Smooth muscle cell (in vitro differentiated cells): ENCODE data around the gene CHST11. TPM values are rescaled to one million over a fixed set of nuclear protein-coding genes. Genes with fewer than 3 reads are reported as not detected.

Source experiments
- DNase-seq: peaks from one replicate; lab custom pipeline; 2025; ENCODE audit not compliant: unreplicated experiment; lab: John Stamatoyannopoulos, UW
- H2AFZ ChIP-seq: fragments of 200-600 bp; sonication (generic); 2 replicates; pipeline ENCODE4 v1.6.0; 2016; ENCODE audit warnings: antibody characterized with exemption, low read depth, mild to moderate bottlenecking
- H3F3A ChIP-seq: fragments of 200-600 bp; sonication (generic); 2 replicates; pipeline ENCODE4 v1.6.0; 2017; ENCODE audit warnings: antibody characterized with exemption, low read depth
- H3K27ac ChIP-seq: fragments of 200-600 bp; sonication (generic); 2 replicates; pipeline ENCODE4 v1.5.1; 2016; ENCODE audit warnings: low read depth, mild to moderate bottlenecking
- H3K27me3 ChIP-seq: fragments of 200-600 bp; sonication (generic); 2 replicates; pipeline ENCODE4 v1.6.1; 2016; ENCODE audit warnings: low read depth, mild to moderate bottlenecking
- H3K36me3 ChIP-seq: fragments of 200-600 bp; sonication (generic); 2 replicates; pipeline ENCODE4 v1.5.1; 2016; ENCODE audit warnings: low read depth
- H3K4me1 ChIP-seq: fragments of 200-600 bp; sonication (generic); 2 replicates; pipeline ENCODE4 v1.5.1; 2016; ENCODE audit warnings: low read depth
- H3K4me2 ChIP-seq: fragments of 200-600 bp; sonication (generic); 2 replicates; pipeline ENCODE4 v1.6.0; 2016; ENCODE audit warnings: mild to moderate bottlenecking
- H3K4me3 ChIP-seq: fragments of 200-600 bp; sonication (generic); 2 replicates; pipeline ENCODE4 v1.5.1; 2016; ENCODE audit warnings: mild to moderate bottlenecking
- H3K79me2 ChIP-seq: fragments of 200-600 bp; sonication (generic); 2 replicates; pipeline ENCODE4 v1.6.0; 2016; ENCODE audit warnings: low read depth, mild to moderate bottlenecking
- H3K9ac ChIP-seq: fragments of 200-600 bp; sonication (generic); 2 replicates; pipeline ENCODE4 v1.6.0; 2016; ENCODE audit warnings: low read depth
- H3K9me3 ChIP-seq: fragments of 200-600 bp; sonication (generic); replicated peaks from 2 replicates; pipeline ENCODE4 v1.5.1; 2016; ENCODE audit warnings: low read depth
- H4K20me1 ChIP-seq: fragments of 200-600 bp; sonication (generic); 2 replicates; pipeline ENCODE4 v1.6.0; 2016; ENCODE audit warnings: low read depth
- WGBS: methylation state at CpG from one replicate; pipeline ENCODE4 v1.1.7; 2016; ENCODE audit warnings: low lambda C conversion rate; 5-methylcytosine and 5-hydroxymethylcytosine counted together
- polyA plus RNA-seq: library from polyadenylated mRNA; unstranded; fragments of >200 nt; fragmentation: Nextera tagmentation; extraction: Ambion mirVana; gene quantifications from 2 replicates; pipeline ENCODE4 v1.2.1, GENCODE V29; 2016
- total RNA-seq: library from RNA; depleted of rRNA; stranded (reverse); fragments of >200 nt; gene quantifications from 2 replicates; pipeline ENCODE4 v1.2.3, GENCODE V29; 2014
- TF ChIP-seq, protein P1 (sequence below): fragments of 200-600 bp; sonication (generic); IDR thresholded peaks from 2 replicates; pipeline ENCODE4 v1.5.1; 2017; ENCODE audit warnings: borderline replicate concordance, mild to moderate bottlenecking, antibody characterized with exemption; ENCODE audit not compliant: insufficient read depth, poor library complexity, severe bottlenecking

Gene CHST11
- total and polyA plus RNA-seq, 2 experiments from 2014 or later = 6.9 to 10.2 TPM

- Histone ChIP-seq H3K27me3 (no peaks in the 10 kb centered on the region), H3K36me3 (no peaks in the 10 kb centered on the region), H3K9ac (no peak overlapping the region), H2AFZ (no peak overlapping the region), H4K20me1 (no peaks in the 10 kb centered on the region), H3K79me2 (no peaks in the 10 kb centered on the region), H3K4me2 (no peak overlapping the region), H3K4me1 (no peaks in the 10 kb centered on the region), H3K9me3 (no peaks in the 10 kb centered on the region), H3F3A (no peaks in the 10 kb centered on the region), H3K4me3 (no peak overlapping the region), H3K27ac (no peak overlapping the region)
- TF ChIP-seq, protein P1, sequence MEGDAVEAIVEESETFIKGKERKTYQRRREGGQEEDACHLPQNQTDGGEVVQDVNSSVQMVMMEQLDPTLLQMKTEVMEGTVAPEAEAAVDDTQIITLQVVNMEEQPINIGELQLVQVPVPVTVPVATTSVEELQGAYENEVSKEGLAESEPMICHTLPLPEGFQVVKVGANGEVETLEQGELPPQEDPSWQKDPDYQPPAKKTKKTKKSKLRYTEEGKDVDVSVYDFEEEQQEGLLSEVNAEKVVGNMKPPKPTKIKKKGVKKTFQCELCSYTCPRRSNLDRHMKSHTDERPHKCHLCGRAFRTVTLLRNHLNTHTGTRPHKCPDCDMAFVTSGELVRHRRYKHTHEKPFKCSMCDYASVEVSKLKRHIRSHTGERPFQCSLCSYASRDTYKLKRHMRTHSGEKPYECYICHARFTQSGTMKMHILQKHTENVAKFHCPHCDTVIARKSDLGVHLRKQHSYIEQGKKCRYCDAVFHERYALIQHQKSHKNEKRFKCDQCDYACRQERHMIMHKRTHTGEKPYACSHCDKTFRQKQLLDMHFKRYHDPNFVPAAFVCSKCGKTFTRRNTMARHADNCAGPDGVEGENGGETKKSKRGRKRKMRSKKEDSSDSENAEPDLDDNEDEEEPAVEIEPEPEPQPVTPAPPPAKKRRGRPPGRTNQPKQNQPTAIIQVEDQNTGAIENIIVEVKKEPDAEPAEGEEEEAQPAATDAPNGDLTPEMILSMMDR = no peak
- 89% methylated on average over 8 of the region's 8 CpGs for WGBS
- no peak for DNase-seq
Measured at GRCh38 chr12:104764225-104765091, 307.7 kb downstream of the CHST11 start.

- no peak overlapping the region for H3K27ac ChIP-seq
- H3K4me1 ChIP-seq = no peaks in the 10 kb centered on the region
- 84% methylated on average over 3 of the region's 3 CpGs for WGBS
- no peaks in the 10 kb centered on the region for H3K9me3 ChIP-seq
- H3K36me3 ChIP-seq = no peaks in the 10 kb centered on the region
- H3F3A ChIP-seq = no peaks in the 10 kb centered on the region
- no peak overlapping the region for H3K9ac ChIP-seq
- H2AFZ ChIP-seq = no peak overlapping the region
- DNase-seq = no peak
- H4K20me1 ChIP-seq = no peaks in the 10 kb centered on the region
- H3K4me2 ChIP-seq = no peak overlapping the region
- no peak overlapping the region for H3K4me3 ChIP-seq
- no peaks in the 10 kb centered on the region for H3K79me2 ChIP-seq
- TF ChIP-seq, protein P1 = no peak
- H3K27me3 ChIP-seq = no peaks in the 10 kb centered on the region
Measured at GRCh38 chr12:104767261-104767660, 310.5 kb downstream of the CHST11 start.

DNA sequence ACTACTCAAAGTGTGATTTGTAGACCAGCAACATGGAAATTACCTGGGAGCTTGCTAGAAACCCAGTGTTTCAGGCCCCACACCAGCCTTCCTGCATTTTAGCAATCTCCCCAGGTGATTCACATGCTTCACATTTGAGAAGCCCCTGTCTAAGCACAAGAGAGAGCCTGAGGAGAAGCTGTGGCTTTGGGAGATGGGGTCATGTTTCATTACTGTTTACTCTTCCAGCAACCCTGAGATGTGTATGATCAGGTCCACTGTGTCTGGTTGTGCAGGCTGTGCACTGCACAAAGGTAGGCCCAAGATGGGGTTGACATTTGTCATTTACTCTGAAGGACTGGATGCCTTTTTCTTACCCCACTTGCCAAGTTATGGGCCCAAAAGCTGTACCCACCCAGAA lies 311.3 kb downstream of the CHST11 start:
- no peaks in the 10 kb centered on the region for H3K27me3 ChIP-seq
- no peak overlapping the region for H2AFZ ChIP-seq
- no peaks in the 10 kb centered on the region for H3K36me3 ChIP-seq
- no peaks in the 10 kb centered on the region for H3F3A ChIP-seq
- no peaks in the 10 kb centered on the region for H3K79me2 ChIP-seq
- H3K27ac ChIP-seq = no peak overlapping the region
- H3K4me1 ChIP-seq = no peaks in the 10 kb centered on the region
- H4K20me1 ChIP-seq = no peaks in the 10 kb centered on the region
- no peak overlapping the region for H3K4me2 ChIP-seq
- no peaks in the 10 kb centered on the region for H3K9me3 ChIP-seq
- TF ChIP-seq, protein P1 = no peak
- no peak overlapping the region for H3K9ac ChIP-seq
- no peak for DNase-seq
- no peak overlapping the region for H3K4me3 ChIP-seq

- Histone ChIP-seq H2AFZ (no peak overlapping the region), H3K4me1 (no peaks in the 10 kb centered on the region), H3K4me2 (no peak overlapping the region), H3F3A (no peaks in the 10 kb centered on the region), H3K27me3 (no peaks in the 10 kb centered on the region), H3K9ac (no peak overlapping the region), H3K36me3 (no peaks in the 10 kb centered on the region), H3K27ac (no peak overlapping the region), H3K4me3 (no peak overlapping the region), H3K9me3 (no peaks in the 10 kb centered on the region), H3K79me2 (no peaks in the 10 kb centered on the region), H4K20me1 (no peaks in the 10 kb centered on the region)
- no peak for DNase-seq
- TF ChIP-seq, protein P1 = no peak
- WGBS = 54% methylated on average over 6 of the region's 6 CpGs
Measured at GRCh38 chr12:104769144-104769561, 312.4 kb downstream of the CHST11 start.
